NB4 (cell line): ENCODE data around the gene TMA7B.

Experiments used
- CTCF ChIP-seq: IDR thresholded peaks from one replicate; pipeline ENCODE4 v1.5.1; 2012; ENCODE audit warnings: low read depth, low read length
- MAX ChIP-seq: IDR thresholded peaks from 2 replicates; pipeline ENCODE4 v1.6.1; 2011; ENCODE audit warnings: low read depth, low read length
- MYC ChIP-seq: IDR thresholded peaks from 2 replicates; pipeline ENCODE4 v1.6.1; 2011; ENCODE audit warnings: low read depth, low read length
- POLR2A ChIP-seq: IDR thresholded peaks from 2 replicates; pipeline ENCODE4 v1.6.1; 2011; ENCODE audit warnings: mild to moderate bottlenecking; ENCODE audit not compliant: insufficient read length; ENCODE audit errors: extremely low read depth

GRCh38 chr22:39923696-39924095 is 36.5 kb upstream of the TMA7B start:
- TF ChIP-seq POLR2A (no peak), CTCF (no peak), MAX (no peak), MYC (no peak)
